HepG2 (cell line): ENCODE data around the gene RGP1. TPM values are rescaled to one million over a fixed set of nuclear protein-coding genes. Genes with fewer than 3 reads are reported as not detected.

Source experiments
- HNRNPH1 ChIP-seq: fragments of 200-400 bp; formaldehyde crosslinking; optimal IDR thresholded peaks from 2 replicates; pipeline ENCODE3; 2017; ENCODE audit warnings: mild to moderate bottlenecking, low read depth, low read length
- MZF1 ChIP-seq: sonication (generic); formaldehyde crosslinking; IDR thresholded peaks from 2 replicates; pipeline ENCODE4 v1.8.1; 2023; ENCODE audit warnings: mild to moderate bottlenecking, missing genetic modification reagents, borderline replicate concordance
- NFIB ChIP-seq: sonication (generic); formaldehyde crosslinking; IDR thresholded peaks from 2 replicates; pipeline ENCODE4 v1.9.0; 2021; ENCODE audit warnings: missing genetic modification reagents, mild to moderate bottlenecking, borderline replicate concordance
- NFYC ChIP-seq: IDR thresholded peaks from 2 replicates; pipeline ENCODE4 v1.6.1; 2016; ENCODE audit warnings: missing genetic modification reagents, missing compliant biosample characterization
- PAWR ChIP-seq: sonication (generic); formaldehyde crosslinking; IDR thresholded peaks from 2 replicates; pipeline ENCODE4 v1.4.0; 2020; ENCODE audit warnings: missing genetic modification reagents, mild to moderate bottlenecking, borderline replicate concordance
- PCBP1 ChIP-seq: fragments of 200-400 bp; formaldehyde crosslinking; IDR thresholded peaks from 2 replicates; pipeline ENCODE4 v1.6.1; 2017; ENCODE audit warnings: mild to moderate bottlenecking, low read depth, low read length, borderline replicate concordance
- PPARG ChIP-seq: conservative IDR thresholded peaks from 2 replicates; pipeline ENCODE4 v1.6.1; 2016; ENCODE audit warnings: missing biosample characterization, missing genetic modification reagents
- RBFOX2 ChIP-seq: fragments of 200-400 bp; formaldehyde crosslinking; IDR thresholded peaks from 2 replicates; pipeline ENCODE4 v1.6.1; 2017; ENCODE audit warnings: low read depth, mild to moderate bottlenecking, low read length
- SMYD3 ChIP-seq: sonication (generic); formaldehyde crosslinking; IDR thresholded peaks from 2 replicates; pipeline ENCODE4 v1.8.1; 2023; ENCODE audit warnings: mild to moderate bottlenecking, missing genetic modification reagents
- SP1 ChIP-seq, 2 experiments: fragments of 450-650 bp in 1 of 2; sonication (generic) in 1 of 2; formaldehyde crosslinking in 1 of 2; IDR thresholded peaks; 2 replicates each; pipeline versions ENCODE4 v1.4.0 to v1.6.1; 2016 to 2020; ENCODE audit warnings: missing genetic modification reagents in 1 of 2
- XBP1 ChIP-seq: sonication (generic); formaldehyde crosslinking; IDR thresholded peaks from 2 replicates; pipeline ENCODE4 v1.5.0; 2020; ENCODE audit warnings: missing genetic modification reagents
- ZBTB49 ChIP-seq: sonication (generic); formaldehyde crosslinking; IDR thresholded peaks from 2 replicates; pipeline ENCODE4 v1.4.0; 2020; ENCODE audit warnings: missing genetic modification reagents, borderline replicate concordance
- ZFP90 ChIP-seq: sonication (generic); formaldehyde crosslinking; IDR thresholded peaks from 2 replicates; pipeline ENCODE4 v1.8.0; 2022; ENCODE audit warnings: missing genetic modification reagents, mild to moderate bottlenecking, inconsistent platforms, borderline replicate concordance
- ZNF138 ChIP-seq: sonication (generic); formaldehyde crosslinking; IDR thresholded peaks from 2 replicates; pipeline ENCODE4 v1.5.0; 2020; ENCODE audit warnings: mild to moderate bottlenecking, low read depth, missing genetic modification reagents
- ZNF281 ChIP-seq: sonication (generic); formaldehyde crosslinking; IDR thresholded peaks from 2 replicates; pipeline ENCODE4 v1.4.0; 2020; ENCODE audit warnings: missing genetic modification reagents, borderline replicate concordance
- polyA plus RNA-seq, 8 experiments: library from polyadenylated mRNA; depleted of rRNA in 3 of 8; stranded (reverse) in 7 of 8; unstranded in 1 of 8; fragments of >200 nt; fragmentation: Illumina TruSeq in 4 of 8; extraction: Trizol in 4 of 8; gene quantifications; 2 replicates each; pipeline versions ENCODE4 v1.2.1 to v1.2.3, GENCODE V29; 2011 to 2016; ENCODE audit warnings: low read depth in 4 of 8, missing spikeins in 1 of 8, mixed read lengths in 1 of 8; ENCODE audit not compliant: insufficient read depth in 1 of 8
- total RNA-seq, 5 experiments: library from RNA; depleted of rRNA; stranded (reverse); fragments of >200 nt; fragmentation: Illumina TruSeq; extraction: Trizol; gene quantifications; 2 replicates each; pipeline ENCODE4 v1.2.3, GENCODE V29; 2016; ENCODE audit warnings: low read depth in 1 of 5
- TF ChIP-seq, protein P1 (sequence below): sonication (generic); formaldehyde crosslinking; IDR thresholded peaks from 2 replicates; pipeline ENCODE4 v1.4.0; 2020; ENCODE audit warnings: mild to moderate bottlenecking, missing genetic modification reagents
- TF ChIP-seq, protein P2 (sequence below): IDR thresholded peaks from 2 replicates; pipeline ENCODE4 v1.6.1; 2016; ENCODE audit warnings: missing compliant biosample characterization, missing genetic modification reagents, borderline replicate concordance

RGP1 gene
- total and polyA plus RNA-seq, 2 of the 13 experiments (the other 11 are each of a cell fraction or from before 2014, with no cell fraction given): 12.7 to 21.0 TPM

DNA sequence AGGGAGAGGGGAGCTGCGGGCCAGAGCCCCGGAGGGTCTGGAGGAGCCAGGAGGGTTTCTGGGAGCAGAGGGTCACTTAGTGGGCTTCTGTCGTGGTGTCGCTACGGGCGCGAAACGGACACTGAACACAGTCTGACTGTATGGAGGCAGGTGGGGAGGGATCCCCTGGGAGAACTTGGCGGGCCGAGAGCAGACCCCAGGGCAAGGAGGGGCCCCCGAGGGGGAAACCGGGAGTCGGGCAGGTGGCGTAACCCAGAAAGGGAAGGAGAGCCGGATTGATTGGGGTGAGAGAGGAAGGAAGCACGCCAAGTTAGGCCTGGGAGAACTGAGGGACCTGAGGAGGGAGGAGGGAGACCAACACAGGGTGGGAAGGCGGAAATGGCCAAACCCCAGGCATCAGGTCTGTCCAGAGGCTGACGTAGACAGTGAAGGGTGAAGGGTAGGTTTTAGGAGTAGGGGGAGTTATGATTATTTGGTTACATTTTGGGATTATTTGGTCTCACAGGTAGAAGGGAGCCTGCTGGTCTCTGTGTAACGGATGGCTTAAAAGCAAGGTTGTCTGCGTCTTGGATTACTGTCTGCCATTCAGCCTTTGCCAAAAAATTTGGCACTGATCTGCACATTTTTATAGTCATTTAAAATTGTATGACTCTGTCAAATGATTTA is 8.3 kb downstream of the RGP1 start (continued):
- TF ChIP-seq ZBTB49 (CRISPR knock-in tag) (no peak), ZNF138 (no peak), ZFP90 (no peak; the same call in 1 of the 2 replicates), ZNF281 (CRISPR knock-in tag) (no peak), PAWR (0 out of 2 replicates have a peak, but pooled peaks have one; percentile 7), XBP1 (no peak), SMYD3 (CRISPR knock-in tag) (no peak), MZF1 (CRISPR knock-in tag) (no peak), PPARG (CRISPR knock-in tag) (no peak), SP1 (IDR thresholded peaks at IDR 0.05) (no peak), SP1 (CRISPR knock-in tag; IDR thresholded peaks at IDR 0.05) (no peak), NFYC (CRISPR knock-in tag) (no peak), RBFOX2 (peak; percentile 12; the same call in 1 of the 2 replicates), PCBP1 (no peak), HNRNPH1 (peak; percentile 36), NFIB (CRISPR knock-in tag) (no peak)
- TF ChIP-seq, protein P1, sequence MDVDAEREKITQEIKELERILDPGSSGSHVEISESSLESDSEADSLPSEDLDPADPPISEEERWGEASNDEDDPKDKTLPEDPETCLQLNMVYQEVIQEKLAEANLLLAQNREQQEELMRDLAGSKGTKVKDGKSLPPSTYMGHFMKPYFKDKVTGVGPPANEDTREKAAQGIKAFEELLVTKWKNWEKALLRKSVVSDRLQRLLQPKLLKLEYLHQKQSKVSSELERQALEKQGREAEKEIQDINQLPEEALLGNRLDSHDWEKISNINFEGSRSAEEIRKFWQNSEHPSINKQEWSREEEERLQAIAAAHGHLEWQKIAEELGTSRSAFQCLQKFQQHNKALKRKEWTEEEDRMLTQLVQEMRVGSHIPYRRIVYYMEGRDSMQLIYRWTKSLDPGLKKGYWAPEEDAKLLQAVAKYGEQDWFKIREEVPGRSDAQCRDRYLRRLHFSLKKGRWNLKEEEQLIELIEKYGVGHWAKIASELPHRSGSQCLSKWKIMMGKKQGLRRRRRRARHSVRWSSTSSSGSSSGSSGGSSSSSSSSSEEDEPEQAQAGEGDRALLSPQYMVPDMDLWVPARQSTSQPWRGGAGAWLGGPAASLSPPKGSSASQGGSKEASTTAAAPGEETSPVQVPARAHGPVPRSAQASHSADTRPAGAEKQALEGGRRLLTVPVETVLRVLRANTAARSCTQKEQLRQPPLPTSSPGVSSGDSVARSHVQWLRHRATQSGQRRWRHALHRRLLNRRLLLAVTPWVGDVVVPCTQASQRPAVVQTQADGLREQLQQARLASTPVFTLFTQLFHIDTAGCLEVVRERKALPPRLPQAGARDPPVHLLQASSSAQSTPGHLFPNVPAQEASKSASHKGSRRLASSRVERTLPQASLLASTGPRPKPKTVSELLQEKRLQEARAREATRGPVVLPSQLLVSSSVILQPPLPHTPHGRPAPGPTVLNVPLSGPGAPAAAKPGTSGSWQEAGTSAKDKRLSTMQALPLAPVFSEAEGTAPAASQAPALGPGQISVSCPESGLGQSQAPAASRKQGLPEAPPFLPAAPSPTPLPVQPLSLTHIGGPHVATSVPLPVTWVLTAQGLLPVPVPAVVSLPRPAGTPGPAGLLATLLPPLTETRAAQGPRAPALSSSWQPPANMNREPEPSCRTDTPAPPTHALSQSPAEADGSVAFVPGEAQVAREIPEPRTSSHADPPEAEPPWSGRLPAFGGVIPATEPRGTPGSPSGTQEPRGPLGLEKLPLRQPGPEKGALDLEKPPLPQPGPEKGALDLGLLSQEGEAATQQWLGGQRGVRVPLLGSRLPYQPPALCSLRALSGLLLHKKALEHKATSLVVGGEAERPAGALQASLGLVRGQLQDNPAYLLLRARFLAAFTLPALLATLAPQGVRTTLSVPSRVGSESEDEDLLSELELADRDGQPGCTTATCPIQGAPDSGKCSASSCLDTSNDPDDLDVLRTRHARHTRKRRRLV (CRISPR knock-in tag): no peak; the same call in 1 of the 2 replicates
- TF ChIP-seq, protein P2, sequence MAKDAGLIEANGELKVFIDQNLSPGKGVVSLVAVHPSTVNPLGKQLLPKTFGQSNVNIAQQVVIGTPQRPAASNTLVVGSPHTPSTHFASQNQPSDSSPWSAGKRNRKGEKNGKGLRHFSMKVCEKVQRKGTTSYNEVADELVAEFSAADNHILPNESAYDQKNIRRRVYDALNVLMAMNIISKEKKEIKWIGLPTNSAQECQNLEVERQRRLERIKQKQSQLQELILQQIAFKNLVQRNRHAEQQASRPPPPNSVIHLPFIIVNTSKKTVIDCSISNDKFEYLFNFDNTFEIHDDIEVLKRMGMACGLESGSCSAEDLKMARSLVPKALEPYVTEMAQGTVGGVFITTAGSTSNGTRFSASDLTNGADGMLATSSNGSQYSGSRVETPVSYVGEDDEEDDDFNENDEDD (CRISPR knock-in tag): no peak
